ENCODE data around the gene ADCY10. TPM values are rescaled to one million over a fixed set of nuclear protein-coding genes. Genes with fewer than 3 reads are reported as not detected.

Gene ADCY10
- total RNA-seq, 1 experiment from 2014 or later = not detected

DNA sequence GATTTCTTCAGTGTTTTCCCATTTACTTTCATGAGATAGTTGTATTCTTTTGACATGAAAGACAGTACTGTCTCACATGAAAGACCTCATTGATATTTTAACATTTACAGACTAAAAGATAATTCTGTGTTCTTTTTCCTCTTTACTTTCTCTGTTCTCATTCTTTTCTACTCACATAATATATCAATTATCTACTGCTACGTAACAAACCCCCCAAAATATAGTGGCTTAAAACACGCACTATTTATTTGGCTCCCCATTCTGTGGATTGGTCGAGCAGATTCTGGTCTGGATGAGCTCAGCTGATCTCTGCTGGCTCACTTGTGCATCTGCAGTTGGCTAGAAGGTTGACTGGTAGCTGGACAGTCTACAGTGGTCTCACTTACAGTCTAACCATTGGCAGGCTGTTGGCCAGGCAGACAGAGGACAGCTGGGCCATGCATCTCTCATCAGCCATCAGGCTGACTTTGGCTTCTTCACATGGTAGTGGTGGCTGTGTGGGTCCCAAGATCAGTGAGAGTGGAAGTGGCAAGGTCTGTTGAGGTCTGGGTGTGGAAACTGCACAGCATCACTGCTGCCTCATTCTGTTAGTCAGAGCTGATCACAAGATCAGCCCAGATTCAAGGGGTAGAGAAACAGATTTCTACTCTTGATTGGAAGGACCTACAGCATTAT lies 128.9 kb downstream of the ADCY10 start:
- no peak for DNase-seq (ENCODE audit: low spot score)

DNA sequence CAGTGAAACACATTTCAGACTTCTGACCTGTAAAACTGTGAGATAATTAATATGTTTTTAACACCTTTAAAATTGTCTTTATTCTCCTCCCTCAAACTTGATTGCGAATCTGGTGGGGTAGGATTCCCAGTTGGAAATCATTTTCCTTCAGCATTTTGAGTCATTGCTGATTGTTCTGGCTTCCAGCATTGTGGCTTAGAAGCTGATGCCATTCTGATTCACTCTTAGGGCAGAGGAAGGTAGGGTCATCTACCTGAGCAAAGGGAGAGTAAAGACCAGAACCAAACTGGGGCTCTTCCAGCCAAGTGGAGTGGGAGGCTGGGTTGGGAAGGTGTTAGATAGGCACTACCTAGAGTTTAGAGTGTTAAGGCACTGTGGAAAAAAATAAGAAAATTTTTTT lies 131.0 kb downstream of the ADCY10 start:
- DNase-seq (ENCODE audit: low spot score) = no peak

DNA sequence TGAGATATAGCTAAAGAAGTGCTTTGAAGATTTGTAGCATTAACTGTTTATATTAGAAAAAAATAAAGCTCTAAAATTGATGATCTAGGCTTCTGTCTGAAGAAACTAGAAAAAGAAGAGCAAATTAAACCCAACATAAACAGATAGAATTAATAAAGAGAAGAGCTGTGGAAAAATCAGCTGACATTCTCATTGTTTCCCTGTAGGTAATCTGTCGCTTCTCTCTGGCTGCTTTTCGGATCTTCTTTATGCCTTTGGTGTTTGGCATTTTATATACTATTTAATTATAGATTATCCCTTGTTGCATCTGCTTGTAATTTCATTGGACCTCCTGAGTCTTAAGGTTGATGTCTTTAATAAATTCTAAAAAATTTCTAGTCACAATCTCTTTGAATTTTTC lies 132.4 kb downstream of the ADCY10 start:
- no peak for DNase-seq (ENCODE audit: low spot score)

DNA sequence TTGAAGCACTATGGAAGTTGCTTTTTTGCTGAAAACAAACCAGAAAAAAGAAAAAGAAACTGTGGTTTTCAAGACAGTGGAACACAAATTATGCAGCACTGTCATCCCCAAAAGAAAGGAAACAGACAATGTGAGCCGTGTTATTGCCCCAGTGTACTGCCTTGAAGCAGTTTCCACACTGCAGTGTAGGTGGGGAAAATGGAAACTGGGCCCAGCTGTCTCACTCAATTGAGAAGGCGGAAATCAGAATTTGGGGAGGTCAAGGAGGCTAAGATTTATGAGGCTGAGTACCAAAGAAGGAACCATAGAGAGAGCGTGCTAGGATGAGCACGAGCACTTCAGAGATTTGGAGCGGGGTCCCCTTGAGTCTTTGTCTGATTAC lies 136.7 kb downstream of the ADCY10 start:
- no peak for DNase-seq (ENCODE audit: low spot score)

DNA sequence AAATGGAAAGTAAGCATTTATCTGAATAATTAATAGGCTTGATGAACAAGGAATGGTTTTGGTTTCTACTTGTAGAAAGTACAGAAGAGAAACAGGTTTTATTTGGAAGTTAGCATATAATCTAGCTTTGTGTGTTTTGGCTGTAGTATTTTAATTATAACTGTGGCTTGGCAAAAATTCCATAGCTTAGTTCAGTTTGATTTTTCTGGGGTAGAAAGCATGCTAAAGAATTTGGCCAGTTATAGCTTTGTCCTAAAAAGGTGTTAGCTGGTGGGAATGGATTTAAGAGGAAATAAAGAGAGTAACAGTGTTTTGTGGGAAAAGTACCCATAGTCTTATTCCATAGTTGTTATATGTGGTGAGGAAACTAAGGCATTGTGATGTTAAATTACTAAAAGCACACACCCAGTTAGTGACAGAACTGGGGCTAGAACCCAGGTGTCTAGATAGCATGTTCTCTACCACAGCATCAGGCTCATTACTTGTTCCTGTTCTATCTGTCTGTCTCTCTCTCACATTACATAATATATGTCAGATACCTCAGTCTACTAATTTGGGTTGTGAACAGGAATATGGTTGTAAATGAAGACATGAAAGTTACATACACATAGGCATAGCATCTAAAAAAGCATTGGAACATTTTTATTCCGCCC lies 137.2 kb downstream of the ADCY10 start:
- DNase-seq (ENCODE audit: low spot score) = no peak

DNA sequence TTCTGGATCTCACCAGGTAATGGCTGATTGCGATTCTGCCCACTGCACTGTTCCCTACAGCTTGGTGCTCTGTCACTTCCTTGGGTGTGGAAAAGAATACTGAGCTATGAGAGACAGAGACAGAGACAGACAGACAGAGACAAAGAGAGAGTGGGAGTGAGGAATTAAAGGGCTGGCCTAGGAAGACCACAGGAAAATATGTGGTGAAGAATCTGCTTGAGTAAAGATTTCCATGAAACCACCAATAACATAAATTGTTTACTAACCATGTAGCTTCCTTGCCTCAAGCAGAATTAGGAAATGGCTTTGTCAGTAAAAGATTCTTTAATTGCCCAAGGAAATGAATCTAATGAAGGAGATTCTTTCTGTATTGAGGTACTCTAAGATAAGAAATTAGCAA lies 137.8 kb downstream of the ADCY10 start:
- DNase-seq (ENCODE audit: low spot score) = no peak

DNA sequence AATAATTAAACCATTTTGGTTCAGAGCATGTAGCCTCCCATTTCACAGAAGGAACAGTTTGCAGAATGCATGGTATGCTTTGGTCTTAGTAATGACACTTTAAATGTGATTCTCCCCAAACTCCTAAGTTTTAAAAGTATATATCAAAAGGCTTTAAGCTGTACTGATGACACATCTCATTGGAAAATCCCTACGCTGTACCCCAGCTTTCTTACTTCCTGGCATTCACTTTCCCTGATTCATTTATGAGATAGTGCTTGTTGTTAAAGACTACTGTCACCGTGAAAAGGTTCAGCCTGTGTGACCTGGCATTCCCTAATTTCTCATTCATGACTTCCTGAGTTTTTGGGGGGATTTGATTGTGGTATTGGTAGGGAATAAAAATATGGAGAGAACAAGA lies 138.8 kb downstream of the ADCY10 start:
- no peak for DNase-seq (ENCODE audit: low spot score)

DNA sequence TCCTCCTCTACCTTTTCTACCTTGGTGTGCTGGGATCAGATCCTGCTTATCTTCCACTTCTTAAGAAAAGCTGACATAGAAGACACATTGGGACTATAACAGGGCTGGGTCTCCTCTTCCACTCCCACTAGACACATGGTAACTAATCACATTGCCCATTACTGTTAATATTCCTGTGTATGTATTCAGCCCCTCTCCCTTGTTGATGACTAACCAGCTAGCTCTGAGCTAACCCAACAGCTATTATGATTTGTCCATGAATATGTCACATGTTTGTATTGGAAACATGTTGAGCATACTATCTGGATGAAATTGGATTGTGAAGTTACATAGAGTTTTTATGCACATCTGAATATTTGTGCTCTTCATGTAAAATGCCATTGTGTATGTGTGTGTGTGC lies 139.2 kb downstream of the ADCY10 start:
- DNase-seq (ENCODE audit: low spot score) = no peak

DNA sequence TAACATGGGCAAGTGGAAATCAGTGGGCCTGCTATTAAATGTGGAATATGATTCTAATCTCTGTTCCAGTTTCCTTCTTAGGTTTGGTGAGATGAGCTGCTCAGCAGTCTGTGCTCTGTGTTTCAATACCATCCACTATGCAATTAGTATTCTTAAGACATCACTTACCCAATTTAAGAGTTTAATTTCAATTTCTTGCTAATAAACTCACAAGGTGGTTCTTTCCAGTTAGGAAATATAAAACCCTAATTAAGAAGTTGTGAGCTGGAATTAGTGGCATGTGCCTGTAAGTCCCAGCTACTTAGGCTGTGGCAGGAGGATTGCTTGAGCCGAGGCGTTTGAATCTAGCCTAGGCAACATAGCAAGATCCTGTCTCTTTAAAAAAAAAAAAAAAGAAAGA lies 140.4 kb downstream of the ADCY10 start:
- DNase-seq (ENCODE audit: low spot score) = no peak

DNA sequence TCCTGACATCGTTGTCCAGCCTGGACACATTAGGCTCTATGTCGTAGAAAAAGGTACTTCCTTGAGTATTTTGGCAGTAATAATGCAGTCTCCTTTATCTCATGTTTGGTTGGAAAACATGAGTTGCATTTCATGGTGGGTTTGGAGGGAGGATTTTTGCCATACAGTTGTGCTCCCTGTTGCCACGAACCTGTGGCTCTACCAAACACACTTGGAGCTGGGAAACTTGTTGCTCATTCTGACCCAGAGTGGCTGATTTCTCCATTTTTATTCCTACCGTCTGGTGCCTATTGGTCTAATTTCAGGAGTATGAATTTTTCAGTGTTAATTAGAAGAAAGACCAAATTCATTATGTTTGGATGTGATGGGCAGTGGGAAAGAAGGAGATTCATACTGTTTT lies 141.5 kb downstream of the ADCY10 start:
- DNase-seq (ENCODE audit: low spot score) = no peak

DNA sequence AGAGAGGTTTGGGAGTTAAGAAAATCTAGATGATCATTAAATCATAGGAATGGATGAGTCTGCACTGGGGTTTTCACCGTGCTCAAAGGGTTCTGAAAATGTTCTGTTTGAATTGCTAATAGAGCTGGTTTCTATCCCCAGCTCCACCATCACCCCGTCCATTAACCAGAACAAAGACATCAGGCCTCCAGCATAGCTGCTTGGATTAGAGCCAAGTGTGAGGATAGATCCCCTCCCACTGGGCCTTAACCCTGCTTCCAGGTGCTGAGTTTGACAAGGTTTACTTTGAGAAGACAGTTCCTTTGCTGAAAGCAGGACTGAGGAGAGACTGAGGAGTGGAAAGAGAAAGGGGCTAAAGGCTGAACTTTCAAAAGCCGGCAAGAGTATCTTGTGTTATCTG lies 143.8 kb downstream of the ADCY10 start:
- DNase-seq (ENCODE audit: low spot score) = no peak

DNA sequence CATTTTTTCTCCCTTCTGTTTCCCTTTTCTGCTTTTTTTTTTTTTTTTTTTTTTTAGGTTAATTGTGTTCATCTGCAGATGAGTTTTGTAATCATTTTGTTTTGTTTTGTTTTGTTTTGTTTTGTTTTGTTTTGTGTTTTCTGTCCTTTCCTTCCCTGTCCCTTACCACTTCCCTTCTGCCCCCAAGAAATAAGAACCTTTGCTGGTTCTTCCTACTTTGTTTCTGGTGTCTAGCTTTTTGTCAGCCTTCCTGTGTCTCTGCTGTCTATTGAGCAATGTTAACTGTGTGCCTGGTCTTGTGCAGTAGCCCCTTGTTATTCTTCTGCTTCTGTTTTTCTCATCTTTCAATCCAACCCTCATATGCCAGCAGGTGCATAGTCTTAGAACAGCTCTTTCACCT lies 146.2 kb downstream of the ADCY10 start:
- no peak for DNase-seq (ENCODE audit: low spot score)

DNA sequence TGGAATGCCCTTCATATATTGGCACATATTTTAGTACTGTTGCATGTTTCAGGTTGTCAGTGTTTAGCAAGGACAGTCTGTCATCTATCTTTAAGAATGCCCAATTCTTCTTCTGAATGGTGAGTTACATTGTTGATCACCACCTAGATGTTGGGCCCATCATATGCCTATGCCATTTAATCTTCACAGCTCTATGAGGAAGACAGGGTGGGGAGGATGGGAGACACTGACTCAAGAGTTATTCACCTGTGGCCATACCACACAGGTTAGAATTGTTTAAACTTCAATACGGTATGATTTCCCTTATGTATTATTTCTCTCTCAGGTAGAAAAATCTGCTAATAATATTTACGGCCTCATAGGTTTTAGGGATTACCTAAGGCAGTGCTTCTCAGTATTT lies 147.4 kb downstream of the ADCY10 start:
- no peak for DNase-seq (ENCODE audit: low spot score)

DNA sequence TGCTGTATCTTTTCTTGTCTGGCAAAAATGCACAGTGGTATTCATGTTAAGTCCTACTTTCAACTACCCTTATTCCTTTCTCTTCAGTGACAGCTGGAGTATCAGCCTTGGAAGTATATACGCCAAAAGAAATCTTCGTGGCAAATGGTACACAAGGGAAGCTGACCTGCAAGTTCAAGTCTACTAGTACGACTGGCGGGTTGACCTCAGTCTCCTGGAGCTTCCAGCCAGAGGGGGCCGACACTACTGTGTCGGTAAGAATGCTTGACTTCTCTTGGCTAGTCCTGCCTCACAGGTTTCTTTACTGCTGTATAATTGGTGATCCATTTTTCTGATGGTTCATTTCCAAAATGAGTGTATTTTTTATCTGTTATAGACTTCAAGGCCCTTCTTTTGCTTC lies 148.4 kb downstream of the ADCY10 start:
- DNase-seq (ENCODE audit: low spot score) = no peak

DNA sequence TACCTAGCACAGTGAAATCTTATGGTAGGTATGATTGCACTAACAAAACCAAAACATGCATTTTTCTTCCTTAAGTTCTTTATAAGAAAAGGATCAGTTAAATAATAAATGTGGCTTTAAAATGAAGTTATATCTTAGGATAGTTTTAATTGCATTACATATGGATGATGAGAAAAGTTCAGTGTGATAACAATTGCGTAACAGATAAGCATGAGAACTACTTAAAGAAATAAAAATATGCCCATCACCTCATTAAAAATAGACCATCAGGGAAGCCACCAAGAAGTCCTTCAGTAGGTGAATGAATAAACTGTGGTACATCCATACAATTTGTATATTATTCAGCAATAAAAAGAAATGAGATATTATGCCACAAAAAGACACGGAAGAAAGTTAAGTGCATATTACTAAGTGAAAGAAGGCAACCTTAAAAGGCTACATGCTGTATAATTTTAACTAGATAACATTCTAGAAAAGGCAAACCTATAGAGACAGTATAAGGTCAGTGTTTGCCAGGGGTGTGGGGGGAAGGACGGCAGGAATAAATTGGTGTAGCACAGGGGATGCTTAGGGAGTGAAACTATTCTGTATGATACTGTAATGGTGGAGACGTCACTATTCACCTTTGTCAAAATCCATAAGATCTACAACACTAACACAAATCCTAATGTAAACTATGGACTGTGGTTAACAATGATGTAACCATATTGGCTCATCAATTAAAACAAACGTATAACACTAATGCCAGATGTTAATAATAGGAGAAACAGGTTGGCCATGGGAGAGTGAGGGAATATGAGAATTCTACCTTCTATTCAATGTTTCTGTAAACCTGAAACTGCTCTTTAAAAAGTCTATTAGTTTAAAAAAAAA lies 149.2 kb downstream of the ADCY10 start:
- DNase-seq (ENCODE audit: low spot score) = no peak

DNA sequence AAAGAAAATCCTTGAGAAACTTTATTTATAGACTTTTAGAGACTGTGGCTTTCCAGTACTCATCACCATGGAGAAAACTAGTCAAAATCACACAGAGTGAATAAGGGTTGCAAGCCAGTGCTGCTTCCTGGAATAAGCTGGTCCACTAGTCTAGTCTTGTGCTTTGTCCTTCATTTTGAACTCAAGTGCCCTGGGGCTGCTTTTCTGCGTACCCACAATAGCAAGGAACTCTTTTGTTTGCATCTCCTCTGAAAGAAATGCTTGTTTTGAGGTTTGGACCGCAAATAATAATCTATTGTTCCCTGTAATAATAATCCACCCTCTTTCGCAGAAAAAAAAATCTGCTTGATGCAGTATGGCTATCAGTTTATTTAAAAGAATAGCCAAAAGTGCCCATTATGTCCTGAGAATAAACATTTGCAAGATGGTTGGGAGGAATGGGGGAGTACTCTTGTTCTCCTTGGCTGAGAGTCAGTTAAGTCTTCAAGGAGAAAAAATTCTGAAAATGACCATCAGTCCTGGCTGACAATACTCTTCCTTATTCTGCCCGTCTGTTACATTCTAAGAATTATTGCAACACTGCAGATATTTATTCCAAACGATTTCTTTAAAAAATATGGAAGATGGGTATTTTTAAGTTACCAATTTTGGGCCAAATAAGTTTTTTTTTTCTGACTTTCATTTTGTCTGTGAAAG lies 150.3 kb downstream of the ADCY10 start:
- DNase-seq (ENCODE audit: low spot score) = no peak

DNA sequence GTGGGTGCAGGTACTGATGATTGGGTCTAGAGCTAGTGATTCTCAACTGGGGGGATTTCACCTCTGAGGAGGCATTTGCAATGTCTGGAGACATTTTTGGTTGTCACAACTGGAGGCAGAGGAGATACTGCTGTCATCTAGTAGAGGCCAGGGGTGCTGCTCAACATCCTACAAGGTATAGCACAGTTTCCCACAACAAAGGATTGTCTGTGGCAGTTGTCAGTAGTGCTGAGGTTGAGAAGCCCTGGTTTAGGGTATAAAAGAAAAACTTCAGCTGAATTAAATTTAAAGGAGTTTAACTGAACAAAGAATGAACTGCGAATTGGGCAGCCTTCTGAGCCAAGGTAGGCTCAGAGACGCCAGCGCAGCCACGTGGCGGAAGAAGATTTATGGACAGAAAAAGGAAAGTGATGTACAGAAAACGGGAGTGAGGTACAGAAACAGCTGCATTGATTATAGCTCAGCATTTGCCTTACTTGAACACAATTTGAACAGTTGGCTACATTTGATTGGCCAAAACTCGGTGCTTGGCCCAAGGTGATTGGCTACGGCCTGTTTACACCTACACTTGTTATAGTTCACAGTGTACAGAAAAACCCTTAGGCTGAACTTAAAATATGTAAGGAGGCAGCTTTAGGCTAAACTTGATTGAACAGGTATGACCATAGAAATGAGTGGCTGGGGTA lies 151.7 kb downstream of the ADCY10 start:
- DNase-seq (ENCODE audit: low spot score) = no peak

DNA sequence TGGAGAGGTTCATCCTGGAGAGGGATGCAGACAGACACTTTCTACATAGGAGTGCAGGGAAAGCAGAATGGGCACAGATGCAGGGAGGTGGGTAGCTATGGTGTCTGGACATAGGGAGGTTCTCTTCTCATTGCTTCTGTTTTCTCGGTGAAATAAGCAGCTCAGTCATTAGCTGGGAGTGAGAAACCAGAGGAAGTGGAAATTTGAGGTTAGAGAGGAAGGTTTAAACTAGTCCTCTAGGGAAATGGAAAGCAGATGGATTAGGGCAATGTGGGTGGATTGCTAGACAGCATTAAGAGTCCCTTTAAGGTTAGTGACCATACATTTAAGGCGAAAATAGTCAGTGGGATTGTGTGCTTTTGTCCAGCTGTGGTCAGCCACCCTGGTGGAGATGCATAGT lies 152.5 kb downstream of the ADCY10 start:
- DNase-seq (ENCODE audit: low spot score) = no peak

All from HT-29 (cell line).